OCI-LY3 (cell line): ENCODE data around the gene SLC17A3.

Source experiments
- CTCF ChIP-seq: fragments of 200-600, 300-600 bp; sonication (generic); IDR thresholded peaks from 2 replicates; pipeline ENCODE4 v1.5.1; 2014; ENCODE audit warnings: antibody characterized with exemption, low read length, low read depth
- EZH2phosphoT487 ChIP-seq: fragments of 200-600 bp; shearing (Covaris generic); IDR thresholded peaks from 2 replicates; pipeline ENCODE4 v1.6.1; 2018; ENCODE audit warnings: antibody characterized with exemption, mixed run types, low read depth

GRCh38 chr6:25833136-25833535 lies 40.9 kb downstream of the SLC17A3 start:
- TF ChIP-seq CTCF (no peak), EZH2phosphoT487 (no peak)
